Measurements from ENCODE around the gene NTF3.

The NTF3 gene

GRCh38 chr12:5489760-5490406 is 58.0 kb downstream of the NTF3 start:
- DNase-seq, result no peak

- no peak for DNase-seq
These were observed 60.7 kb downstream of the NTF3 start for GRCh38 chr12:5492562-5492961.

- no peak for DNase-seq
These were observed 61.1 kb downstream of the NTF3 start for GRCh38 chr12:5493018-5493417.

DNA sequence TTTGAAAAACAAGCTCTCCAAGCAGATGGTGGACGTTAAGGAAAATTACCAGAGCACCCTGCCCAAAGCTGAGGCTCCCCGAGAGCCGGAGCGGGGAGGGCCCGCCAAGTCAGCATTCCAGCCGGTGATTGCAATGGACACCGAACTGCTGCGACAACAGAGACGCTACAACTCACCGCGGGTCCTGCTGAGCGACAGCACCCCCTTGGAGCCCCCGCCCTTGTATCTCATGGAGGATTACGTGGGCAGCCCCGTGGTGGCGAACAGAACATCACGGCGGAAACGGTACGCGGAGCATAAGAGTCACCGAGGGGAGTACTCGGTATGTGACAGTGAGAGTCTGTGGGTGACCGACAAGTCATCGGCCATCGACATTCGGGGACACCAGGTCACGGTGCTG is 62.4 kb downstream of the NTF3 start:
- DNase-seq, result no peak

DNA sequence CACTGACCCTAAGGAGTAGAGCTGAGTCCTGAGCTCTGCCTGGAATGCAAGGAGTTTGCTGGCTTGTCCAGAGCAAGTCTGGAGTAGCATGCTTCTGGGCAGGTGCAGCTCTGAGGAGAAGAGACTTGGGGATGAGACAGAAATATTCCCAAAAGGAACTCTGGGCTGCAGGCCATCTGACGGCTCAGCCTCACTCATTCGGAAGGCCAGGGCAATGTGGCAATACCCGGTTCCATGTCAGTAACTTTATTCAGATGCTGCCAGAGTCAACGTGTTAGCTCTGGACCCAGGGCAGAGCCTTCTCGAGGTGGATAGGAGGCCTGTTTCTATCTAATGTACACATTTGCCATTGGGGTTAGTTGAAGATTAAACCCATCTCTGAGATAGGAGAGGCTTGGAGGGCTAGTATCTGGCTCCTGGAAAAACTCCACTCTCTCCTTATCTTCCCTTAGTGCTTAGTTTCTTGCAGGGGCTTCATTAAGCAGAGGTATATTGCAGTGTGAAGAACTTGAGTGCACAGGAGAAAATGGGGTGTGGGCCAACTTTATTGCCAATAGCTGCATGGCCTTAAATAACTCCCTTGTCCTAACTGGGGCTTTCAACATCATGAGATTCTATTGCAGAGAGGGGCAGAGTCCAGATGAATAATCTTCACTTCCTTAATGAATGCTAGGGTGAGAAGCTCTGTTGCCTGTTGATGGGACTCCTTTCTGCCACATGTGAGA is 65.6 kb downstream of the NTF3 start:
- DNase-seq, result no peak

GRCh38 chr12:5498076-5498475 is 66.2 kb downstream of the NTF3 start:
- no peak for DNase-seq

- no peak for DNase-seq
These were observed 66.9 kb downstream of the NTF3 start for GRCh38 chr12:5498806-5499205.

DNA sequence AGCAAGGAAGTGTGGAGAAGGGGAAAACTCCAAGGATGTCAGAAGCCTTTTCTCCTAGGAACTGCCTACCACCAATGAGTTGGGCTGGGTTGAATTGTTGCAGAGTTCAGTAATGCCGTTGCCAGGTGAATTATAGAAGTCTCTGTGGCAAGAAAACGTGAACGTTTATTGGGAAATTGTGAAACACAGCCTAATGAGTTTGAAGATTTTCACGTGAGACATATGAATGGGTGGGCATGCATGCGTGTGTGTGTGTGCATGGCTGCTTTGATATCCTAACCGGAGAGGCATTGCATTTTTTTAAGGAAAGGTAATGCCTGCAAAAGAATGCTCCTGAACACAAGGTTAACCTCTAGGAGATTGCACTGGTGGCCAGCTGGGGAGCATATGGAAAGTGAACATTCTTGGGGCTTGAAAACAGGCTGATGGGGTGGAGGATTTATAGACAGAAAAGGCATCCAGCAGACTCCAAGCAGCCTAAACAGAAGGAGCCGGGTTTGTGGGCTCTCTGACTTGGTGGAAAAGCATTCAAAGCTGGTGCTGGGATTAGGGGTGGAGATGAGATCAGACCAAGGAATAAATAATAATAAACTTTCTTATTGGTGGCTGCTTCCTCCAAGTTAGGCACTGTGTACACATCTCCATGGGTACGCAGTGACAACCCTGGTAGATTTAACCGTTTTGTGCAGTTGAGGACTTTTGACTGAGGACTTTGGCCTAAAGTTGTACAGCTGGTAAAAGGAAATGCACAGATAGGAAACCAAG is 67.8 kb downstream of the NTF3 start:
- DNase-seq, result no peak

- no peak for DNase-seq
These were observed 68.4 kb downstream of the NTF3 start for GRCh38 chr12:5500331-5500659.

GRCh38 chr12:5503774-5504173 is 71.9 kb downstream of the NTF3 start:
- no peak for DNase-seq

DNA sequence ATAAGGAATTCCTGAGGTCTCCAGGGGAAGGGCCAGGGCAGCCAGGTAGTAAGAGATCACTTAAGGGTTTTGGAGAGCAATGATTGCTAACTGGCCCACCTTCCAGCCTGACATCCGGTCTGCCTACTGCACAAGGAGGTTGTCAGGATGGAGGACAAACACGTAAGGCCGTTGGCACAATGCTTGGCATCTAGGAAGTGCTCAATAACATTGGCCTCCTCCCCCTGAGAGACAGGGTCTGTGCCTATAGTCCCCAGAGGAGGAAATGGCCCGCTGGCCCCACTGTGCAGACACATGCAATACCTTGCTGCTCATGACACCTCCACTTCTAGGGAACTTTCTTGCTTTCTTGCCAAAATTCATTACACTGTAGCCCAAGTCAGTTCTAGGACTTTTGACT is 73.2 kb downstream of the NTF3 start:
- no peak for DNase-seq

- no peak for DNase-seq
These were observed 73.8 kb downstream of the NTF3 start for GRCh38 chr12:5505751-5506150.

- no peak for DNase-seq
These were observed 74.4 kb downstream of the NTF3 start for GRCh38 chr12:5506295-5506694.

DNA sequence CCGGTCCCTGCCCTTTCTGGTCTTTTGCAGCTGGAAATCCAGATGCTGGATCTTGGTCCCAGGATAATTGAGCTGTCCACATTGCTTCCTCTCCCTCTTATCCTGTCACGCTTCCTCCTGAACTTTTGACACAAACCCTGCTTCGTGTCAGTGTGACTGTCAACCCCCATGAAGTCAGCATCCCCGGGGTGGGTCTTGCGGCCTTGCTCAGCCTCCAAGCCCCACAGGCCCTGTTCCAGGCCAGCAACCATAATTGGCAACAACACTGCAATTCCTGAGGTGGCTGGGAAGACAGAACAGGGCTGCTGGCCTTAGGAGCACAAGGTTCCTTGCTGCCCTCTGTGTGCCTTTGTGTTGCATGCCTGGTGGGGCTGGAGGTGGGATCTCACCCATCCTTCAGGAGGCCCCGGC is 74.9 kb downstream of the NTF3 start:
- no peak for DNase-seq

GRCh38 chr12:5507401-5507935 is 75.6 kb downstream of the NTF3 start:
- DNase-seq, result no peak

GRCh38 chr12:5507944-5508343 is 76.0 kb downstream of the NTF3 start:
- no peak for DNase-seq

- no peak for DNase-seq
These were observed 77.2 kb downstream of the NTF3 start for GRCh38 chr12:5509102-5509501.

- DNase-seq, result no peak
These were observed 77.6 kb downstream of the NTF3 start for GRCh38 chr12:5509557-5509956.

DNA sequence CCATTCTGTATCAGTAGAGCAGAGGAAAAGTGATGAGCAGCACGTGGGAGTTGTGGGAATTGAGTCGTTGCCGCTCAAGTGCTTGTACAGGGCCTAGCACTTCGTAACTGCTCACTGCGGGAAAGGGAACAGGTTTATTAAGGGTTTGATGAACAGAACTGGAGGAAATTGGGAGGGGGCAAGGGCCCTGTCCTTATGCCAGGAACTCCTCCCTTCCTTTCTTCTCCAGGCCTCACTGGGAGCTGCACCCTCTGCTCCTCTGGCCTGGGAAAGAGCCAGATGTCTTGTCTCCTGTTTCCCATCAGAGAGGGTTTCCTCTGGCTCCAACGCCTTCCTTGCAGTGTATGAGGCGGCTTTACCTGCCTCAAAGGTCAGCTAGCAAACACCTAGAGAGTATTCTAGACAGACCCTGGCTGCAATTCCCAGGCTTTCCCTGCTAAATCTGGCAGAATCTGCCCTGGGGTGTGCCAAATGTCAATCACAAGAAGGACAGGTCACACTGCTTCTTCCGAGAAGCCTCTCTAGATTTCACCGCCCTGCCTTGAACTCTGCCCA is 78.4 kb downstream of the NTF3 start:
- DNase-seq, result no peak

GRCh38 chr12:5511256-5511643 is 79.3 kb downstream of the NTF3 start:
- no peak for DNase-seq

DNA sequence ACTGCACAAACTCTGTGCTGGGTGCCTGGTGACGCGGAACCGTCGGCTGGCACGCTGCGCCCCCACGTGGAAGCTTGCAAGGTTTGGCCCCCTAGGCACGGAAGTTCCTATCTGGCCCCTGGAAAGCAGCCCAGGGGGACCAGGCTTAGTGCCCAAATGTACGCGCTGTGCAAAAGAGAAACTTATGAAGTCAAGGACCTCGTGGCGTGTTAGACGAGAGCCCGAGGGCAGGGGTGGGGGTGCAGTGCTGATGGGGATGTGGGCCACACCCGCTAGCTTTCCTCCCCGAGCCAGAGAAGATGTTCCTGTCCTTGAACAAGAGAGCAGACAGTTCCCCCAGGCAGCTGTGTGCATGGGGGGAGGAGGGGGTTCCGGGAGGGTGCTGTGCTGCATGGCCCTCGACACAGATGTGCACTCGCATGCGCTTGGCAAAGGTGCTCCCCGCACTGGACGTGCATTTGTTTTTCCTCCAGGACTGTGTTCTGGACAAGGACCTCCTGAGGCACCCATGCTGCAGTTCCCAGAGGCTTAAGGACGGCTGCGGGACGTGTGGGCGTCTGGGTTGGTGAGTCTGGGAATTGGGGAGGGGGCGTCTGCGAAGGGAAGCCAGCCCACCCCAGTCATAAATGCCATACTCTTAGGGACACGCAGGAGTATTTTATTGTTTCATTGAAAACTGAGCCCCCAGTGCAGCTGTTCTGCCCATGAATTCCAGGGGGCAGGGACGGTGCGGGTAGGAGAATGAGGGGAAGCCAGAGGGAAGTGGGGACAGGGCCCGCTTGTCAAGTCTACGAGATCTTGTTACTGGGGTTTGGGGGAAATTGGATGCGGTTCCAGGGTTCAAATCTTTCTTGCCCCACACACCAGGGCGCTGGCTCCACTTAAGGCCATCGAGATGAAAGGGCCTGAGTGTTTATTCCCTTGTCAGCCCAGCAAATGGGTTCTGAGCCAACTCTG is 80.0 kb downstream of the NTF3 start:
- no peak for DNase-seq

GRCh38 chr12:5512601-5512970 is 80.7 kb downstream of the NTF3 start:
- DNase-seq, result no peak

- DNase-seq, result no peak
These were observed 81.5 kb downstream of the NTF3 start for GRCh38 chr12:5513406-5513805.
